ENCODE measurements around the gene SMIM38. TPM values are rescaled to one million over a fixed set of nuclear protein-coding genes. Genes with fewer than 3 reads are reported as not detected.

SMIM38 gene
- total RNA-seq, 4 donors from 2014 or later: 2.9 to 10.1 TPM; not detected in 2

DNA sequence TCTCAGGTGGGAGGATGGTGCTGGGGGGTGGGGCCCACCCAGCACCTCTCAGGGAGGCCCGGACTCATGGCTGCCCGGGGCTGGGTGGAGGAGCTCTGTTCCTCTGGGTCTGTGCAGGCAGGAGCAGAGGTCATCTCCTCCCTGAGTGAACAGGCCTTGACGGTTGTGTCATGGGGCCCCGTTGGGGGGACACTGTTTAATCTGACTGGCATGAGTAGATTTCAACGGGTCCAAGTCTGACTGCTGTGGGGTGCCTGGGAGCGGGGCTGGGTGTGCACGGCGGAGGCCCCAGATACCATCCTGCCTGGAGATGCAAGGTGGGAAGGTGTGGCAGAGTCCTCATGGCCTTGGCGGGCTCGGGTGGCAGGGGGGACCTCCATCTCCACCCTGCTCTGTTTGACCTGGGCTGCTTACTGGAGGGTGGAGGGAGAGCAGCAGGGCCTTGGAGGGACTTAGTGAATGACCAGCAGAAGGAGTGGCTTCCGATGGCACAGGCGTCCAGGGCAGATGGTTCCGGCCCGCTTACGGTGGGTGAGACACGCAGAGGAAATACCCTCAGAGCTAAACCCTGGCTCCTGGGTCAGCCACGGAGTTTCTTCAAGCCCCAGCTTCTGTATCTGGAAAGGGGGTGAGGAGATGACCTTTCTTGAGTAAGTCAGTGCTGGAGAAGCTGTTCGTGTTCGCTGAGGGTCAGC, 48.7 kb downstream of the SMIM38 start:
- TF ChIP-seq POLR2AphosphoS5 (IDR thresholded peaks at IDR 0.05): no peak
- TF ChIP-seq, protein P1, sequence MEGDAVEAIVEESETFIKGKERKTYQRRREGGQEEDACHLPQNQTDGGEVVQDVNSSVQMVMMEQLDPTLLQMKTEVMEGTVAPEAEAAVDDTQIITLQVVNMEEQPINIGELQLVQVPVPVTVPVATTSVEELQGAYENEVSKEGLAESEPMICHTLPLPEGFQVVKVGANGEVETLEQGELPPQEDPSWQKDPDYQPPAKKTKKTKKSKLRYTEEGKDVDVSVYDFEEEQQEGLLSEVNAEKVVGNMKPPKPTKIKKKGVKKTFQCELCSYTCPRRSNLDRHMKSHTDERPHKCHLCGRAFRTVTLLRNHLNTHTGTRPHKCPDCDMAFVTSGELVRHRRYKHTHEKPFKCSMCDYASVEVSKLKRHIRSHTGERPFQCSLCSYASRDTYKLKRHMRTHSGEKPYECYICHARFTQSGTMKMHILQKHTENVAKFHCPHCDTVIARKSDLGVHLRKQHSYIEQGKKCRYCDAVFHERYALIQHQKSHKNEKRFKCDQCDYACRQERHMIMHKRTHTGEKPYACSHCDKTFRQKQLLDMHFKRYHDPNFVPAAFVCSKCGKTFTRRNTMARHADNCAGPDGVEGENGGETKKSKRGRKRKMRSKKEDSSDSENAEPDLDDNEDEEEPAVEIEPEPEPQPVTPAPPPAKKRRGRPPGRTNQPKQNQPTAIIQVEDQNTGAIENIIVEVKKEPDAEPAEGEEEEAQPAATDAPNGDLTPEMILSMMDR (IDR thresholded peaks at IDR 0.05): no peak
- no peak for TF ChIP-seq POLR2A (IDR thresholded peaks at IDR 0.05)
- TF ChIP-seq EP300 (IDR thresholded peaks at IDR 0.05; ENCODE audit: low read depth): no peak
- Histone ChIP-seq H3K4me1 (no peaks in the 10 kb centered on the region), H3K27me3 (no peaks in the 10 kb centered on the region), H3K9me3 (no peaks in the 10 kb centered on the region), H3K27ac (no peak overlapping the region), H3K4me3 (no peak overlapping the region), H3K36me3 (no peaks in the 10 kb centered on the region)
- 90% methylated on average over 19 of the region's 19 CpGs; no CpG with 5 or more reads in 1 of the 2 donors for WGBS, 2 donors (ENCODE audit: low coverage in 1 of 2)
- in situ Hi-C loops (cut with MboI; ENCODE audit: low pct_ligation_motif_present in 1 of 4, low pct_unique_long_range_greater_than_20kb in 1 of 4, low sequenced_read_pairs in 3 of 4) (no loop called here), intact Hi-C loops (cut with DNase I; ENCODE audit: low total_unique reads) (no loop called here)
- DNase-seq: no peak

DNA sequence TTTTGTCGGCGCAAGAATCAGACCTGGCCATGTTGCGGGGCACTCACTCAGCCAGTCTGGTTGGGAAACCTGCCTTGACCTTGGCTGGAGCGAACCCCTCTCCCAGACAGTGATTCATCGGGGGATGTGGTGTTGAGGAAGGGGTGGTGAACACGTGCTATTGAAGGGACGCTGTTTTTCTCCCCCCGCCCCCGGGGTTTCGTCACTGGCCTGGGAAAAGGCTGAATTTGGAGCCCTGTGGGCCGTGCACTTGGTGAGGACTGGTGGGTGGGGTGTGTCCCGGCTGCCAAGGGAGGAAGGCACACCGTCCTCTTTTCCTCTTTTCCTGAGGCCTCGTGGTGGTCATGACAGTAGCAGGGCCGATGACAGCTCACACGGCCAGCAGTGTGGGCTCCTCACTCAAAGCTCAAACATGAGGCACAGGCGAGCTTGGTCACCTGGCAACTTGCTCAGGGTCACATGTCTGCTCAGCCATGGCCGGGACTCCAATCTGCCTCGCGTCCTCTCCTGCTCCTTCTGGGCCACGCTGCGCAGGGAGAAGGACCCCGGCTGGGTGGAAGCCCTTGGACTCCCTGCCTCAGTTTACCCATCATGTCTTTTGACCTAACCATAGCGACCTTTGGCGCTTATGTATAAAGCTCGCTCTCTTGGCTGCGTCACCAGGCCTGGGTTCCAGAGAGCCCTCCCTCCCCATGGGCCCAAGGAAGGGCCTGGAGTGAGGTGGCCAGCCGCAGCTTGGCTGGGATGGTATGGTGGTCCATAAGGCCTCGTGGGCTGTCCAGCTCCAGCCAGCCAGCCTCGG, 49.4 kb downstream of the SMIM38 start:
- Histone ChIP-seq H3K9me3 (no peaks in the 10 kb centered on the region), H3K4me1 (no peaks in the 10 kb centered on the region), H3K36me3 (no peaks in the 10 kb centered on the region), H3K4me3 (no peak overlapping the region), H3K27me3 (no peaks in the 10 kb centered on the region), H3K27ac (no peak overlapping the region)
- no peak for TF ChIP-seq POLR2A (IDR thresholded peaks at IDR 0.05)
- no peak for TF ChIP-seq EP300 (IDR thresholded peaks at IDR 0.05; ENCODE audit: low read depth)
- no peak for TF ChIP-seq POLR2AphosphoS5 (IDR thresholded peaks at IDR 0.05)
- TF ChIP-seq, protein P1 (IDR thresholded peaks at IDR 0.05): no peak
- in situ Hi-C loops (cut with MboI; ENCODE audit: low pct_ligation_motif_present in 1 of 4, low pct_unique_long_range_greater_than_20kb in 1 of 4, low sequenced_read_pairs in 3 of 4) (no loop called here), intact Hi-C loops (cut with DNase I; ENCODE audit: low total_unique reads) (no loop called here)
- no peak for DNase-seq
- 92% methylated on average over 29 of the region's 30 CpGs; no CpG with 5 or more reads in 1 of the 2 donors for WGBS, 2 donors (ENCODE audit: low coverage in 1 of 2)

Other genes starting within 250 kb of the SMIM38 start
- gene MRGPRD, start 174.9 kb upstream of the SMIM38 start, total RNA-seq: not detected
- 100 to 1,000 TPM in 1 of 4 donors, 10 to 100 TPM in 3; 17.9 to 119 (median 43.6) TPM for gene MRGPRF, start 142.7 kb upstream of the SMIM38 start, total RNA-seq
- gene TPCN2, start 107.0 kb upstream of the SMIM38 start, total RNA-seq: 10 to 100 TPM; 16.8 to 25.4 (median 20.7) TPM
- 1 to 10 TPM in 1 of 4 donors, under 1 TPM in 1, not detected in 2; 0.55 to 1.1 TPM for gene MYEOV, start 138.2 kb downstream of the SMIM38 start, total RNA-seq